Hepatocyte (in vitro differentiated cells): ENCODE results near the gene TCFL5.

Source experiments
- EZH2 ChIP-seq: fragments of 200-600 bp; sonication (generic); IDR thresholded peaks from 2 replicates; pipeline ENCODE4 v1.6.1; 2016; ENCODE audit warnings: antibody characterized with exemption, mild to moderate bottlenecking, borderline replicate concordance
- EZH2phosphoT487 ChIP-seq: fragments of 200-600 bp; sonication (generic); IDR thresholded peaks from one replicate; pipeline ENCODE4 v1.6.1; 2018; ENCODE audit warnings: antibody characterized with exemption, mild to moderate bottlenecking, low read depth, moderate library complexity; ENCODE audit not compliant: unreplicated experiment, severe bottlenecking
- TF ChIP-seq, protein P1 (sequence below): fragments of 200-600 bp; sonication (generic); IDR thresholded peaks from 2 replicates; pipeline ENCODE4 v1.5.1; 2016; ENCODE audit warnings: antibody characterized with exemption, mild to moderate bottlenecking; ENCODE audit not compliant: poor library complexity

- TF ChIP-seq, protein P1, sequence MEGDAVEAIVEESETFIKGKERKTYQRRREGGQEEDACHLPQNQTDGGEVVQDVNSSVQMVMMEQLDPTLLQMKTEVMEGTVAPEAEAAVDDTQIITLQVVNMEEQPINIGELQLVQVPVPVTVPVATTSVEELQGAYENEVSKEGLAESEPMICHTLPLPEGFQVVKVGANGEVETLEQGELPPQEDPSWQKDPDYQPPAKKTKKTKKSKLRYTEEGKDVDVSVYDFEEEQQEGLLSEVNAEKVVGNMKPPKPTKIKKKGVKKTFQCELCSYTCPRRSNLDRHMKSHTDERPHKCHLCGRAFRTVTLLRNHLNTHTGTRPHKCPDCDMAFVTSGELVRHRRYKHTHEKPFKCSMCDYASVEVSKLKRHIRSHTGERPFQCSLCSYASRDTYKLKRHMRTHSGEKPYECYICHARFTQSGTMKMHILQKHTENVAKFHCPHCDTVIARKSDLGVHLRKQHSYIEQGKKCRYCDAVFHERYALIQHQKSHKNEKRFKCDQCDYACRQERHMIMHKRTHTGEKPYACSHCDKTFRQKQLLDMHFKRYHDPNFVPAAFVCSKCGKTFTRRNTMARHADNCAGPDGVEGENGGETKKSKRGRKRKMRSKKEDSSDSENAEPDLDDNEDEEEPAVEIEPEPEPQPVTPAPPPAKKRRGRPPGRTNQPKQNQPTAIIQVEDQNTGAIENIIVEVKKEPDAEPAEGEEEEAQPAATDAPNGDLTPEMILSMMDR = no peak
- TF ChIP-seq EZH2phosphoT487 (no peak), EZH2 (no peak)
Observed at GRCh38 chr20:62889411-62889810, 27.8 kb upstream of the TCFL5 start.
